Stimulated activated CD8-positive, alpha-beta memory T cell treated with anti-CD3 and anti-CD28 coated beads, Interleukin-12 subunit alpha, Interleukin-12 subunit beta, amount 100 ng/mL, for 24 hours (primary cell): ENCODE data around the gene ZNF317.
A peak's percentile ranks its signal among the peaks of the same experiment; 100 is the strongest.
"Not testable (repeated sequence)": the region's sequence is repeated elsewhere in the genome, so short reads cannot be mapped to it uniquely, and the experiment has no call there.

ENCODE experiments used
- DNase-seq: peaks from one replicate; pipeline ENCODE4 v3.0.0-alpha.2; 2020; ENCODE audit errors: extremely low read depth

Gene ZNF317

DNA sequence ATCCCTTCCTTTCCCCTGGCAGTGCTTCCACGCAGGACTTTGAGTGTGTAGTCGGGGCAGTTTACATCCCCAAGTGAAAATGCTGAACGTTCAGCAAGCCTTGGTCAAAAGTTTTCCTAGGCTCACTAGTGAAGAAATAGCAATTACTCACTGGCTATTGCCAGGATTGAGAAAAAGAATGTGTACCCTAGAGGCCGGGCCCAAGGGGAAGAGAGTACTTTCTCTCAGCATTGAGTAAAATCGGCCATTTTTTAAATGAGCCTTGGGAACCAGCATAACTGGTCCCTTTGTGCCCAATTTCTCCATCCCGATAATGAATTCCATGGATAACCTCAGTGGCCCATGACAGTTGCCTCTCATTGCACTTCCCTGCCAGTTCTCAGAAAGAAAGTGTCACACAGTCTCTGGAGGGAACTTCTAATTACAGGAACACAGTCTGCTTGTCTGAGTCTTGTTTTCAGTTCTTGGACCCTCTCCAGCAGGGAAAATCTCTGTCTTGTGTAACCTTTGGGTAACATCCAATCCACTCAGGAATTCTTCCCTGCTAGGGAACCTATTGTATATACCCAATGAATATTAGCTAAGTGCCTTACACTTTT lies 31.3 kb downstream of the ZNF317 start:
- DNase-seq: no peak

DNA sequence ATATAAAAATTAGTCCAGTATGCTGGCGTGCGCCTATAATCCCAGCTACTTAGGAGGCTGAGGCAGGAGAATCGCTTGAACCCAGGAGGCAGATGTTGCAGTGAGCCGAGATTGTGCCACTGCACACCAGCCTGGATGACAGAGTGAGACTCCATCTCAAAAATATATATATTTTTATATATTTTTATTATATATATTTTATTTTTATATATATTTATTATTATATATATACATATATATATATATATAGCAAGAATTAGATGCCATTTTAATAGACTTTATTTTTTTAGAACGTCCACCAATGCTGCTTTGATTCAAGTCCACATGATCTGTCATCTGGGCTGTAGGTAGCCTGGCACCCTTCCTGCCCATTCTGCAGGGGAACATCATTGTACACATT lies 35.1 kb downstream of the ZNF317 start:
- DNase-seq: no peak

DNA sequence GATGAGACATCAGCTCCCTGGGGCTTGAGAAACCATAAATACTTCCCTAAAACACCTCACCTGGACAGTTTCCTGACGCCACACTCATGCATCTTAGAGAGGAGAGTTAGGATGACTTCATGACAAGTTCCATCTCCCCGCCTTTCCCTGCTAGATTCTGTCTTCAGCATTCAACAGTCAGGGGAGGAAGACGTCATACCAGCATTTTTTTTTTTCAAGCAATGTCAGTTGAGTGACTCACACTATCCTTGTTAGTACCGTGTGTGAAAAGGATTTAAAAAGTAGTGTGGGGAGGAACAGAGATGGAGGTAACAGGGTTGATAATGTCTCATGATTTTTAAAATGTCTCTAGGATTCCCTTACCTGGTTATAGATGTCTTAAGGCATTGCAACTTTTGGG lies 38.7 kb downstream of the ZNF317 start, which contains the start of gene OR7D2:
Gene OR7D2 (plus strand): TSS at position 79 of the 400 bp plus-strand sequence. CDS start 6,803 bp downstream, outside the sequence.
- DNase-seq: no peak

DNA sequence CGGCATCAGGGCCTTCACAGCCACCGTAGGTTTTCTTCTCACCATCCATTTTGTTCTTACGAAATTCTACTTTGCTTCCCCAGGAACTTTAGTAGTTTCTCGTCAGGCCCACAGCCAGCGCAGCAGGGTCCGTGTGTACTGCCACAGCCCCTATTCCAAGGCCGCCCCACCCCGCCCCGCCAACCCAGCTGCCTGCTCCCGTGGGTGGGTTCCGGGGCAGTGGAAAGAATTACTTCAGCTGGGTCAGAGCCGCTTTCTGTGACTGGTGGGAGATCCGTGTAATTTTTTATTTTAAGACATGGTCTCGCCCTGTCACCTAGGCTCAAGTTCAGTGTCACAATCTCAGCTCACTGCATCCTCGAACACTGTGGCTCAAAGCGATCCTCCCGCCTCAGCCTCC lies 42.8 kb downstream of the ZNF317 start:
- no peak for DNase-seq

DNA sequence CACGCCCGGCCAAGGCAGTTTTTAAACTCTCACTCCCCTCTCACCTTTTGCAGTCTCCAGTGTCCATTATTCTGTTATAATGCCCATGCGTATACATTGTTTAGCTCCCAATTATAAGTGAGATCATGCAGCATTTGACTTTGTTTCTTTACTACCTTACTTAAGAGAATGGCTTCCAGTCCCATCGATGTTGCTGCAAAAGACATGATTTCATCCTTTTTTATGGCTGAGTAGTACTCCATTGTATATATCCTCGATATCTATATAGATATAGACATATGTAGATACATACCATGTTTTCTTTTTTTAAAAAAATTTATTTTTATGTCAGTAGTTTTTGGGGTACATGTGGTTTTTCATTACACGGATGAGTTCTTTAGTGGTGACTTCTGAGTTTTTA lies 47.0 kb downstream of the ZNF317 start:
- DNase-seq: no peak

DNA sequence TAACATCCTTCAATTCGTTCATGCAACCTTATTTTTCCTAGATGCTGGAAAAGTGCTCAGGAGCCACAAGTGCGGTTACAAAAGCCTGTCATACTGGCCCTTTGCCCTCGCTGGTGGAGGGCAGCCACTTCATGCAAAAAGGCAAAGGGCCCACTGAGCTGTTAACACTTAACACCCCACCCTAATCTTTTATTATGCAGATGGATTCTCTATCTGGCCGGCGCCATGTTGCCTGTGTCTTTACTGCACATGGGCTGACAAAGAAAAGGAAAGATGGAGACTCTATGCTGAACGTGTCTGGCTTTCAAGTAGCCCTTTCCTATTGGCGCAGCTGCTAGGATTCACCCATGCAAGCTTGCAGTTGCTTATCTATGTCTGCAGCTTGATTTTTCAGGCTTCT lies 49.3 kb downstream of the ZNF317 start:
- DNase-seq: no peak

DNA sequence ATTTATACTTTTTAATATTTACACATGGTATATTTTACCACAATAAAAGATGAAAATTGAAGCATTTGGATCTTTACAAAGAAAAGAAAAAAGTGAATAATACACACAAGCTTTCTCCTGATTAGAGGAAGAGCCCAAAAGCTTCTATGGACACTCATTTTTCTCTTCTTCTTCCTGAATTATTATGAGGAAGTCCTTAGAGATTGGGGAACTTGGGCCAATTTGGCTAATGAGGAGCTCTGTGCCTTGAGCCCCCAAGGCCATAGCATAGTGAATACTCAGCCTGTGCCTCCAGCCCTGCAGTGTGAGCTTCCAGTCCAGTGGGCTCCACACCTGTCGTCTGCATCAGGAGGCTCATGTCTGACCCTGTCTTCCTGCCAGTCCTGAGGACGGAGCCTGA lies 57.8 kb downstream of the ZNF317 start:
- not testable (repeated sequence) for DNase-seq

DNA sequence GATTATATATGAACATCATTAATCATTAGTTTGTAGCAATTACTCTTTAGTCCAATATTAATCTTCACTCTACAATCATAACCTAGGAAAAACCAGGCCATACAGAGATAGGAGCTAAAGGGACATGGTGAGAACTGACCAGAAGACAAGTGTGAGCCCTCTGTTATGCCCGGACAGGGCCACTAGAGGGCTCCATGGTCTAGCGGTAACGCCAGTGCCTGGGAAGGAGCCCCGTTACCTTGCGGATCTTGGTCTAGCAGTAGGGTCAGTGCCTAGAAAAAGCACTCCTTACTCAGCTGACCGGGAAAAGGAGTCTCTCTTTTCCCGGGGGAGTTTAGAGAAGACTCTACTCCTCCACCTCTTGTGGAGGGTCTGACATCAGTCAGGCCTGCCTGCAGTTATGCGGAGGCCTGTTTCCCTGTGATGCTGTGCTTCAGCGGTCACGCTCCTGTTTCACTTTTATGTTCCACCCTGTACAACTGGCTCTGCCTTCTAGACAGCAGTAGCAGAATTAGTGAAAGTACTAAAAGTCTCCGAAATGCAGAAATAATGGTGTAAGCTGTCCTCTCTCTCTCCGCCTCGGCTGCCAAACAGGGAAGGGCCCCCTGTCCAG lies 65.4 kb downstream of the ZNF317 start:
- DNase-seq: peak; percentile 21
